GM21515 (cell line): ENCODE data around the gene KRT86.
"Not testable (repeated sequence)": the region's sequence is repeated elsewhere in the genome, so short reads cannot be mapped to it uniquely, and the experiment has no call there.

Experiments used
- ATAC-seq: cut with Tn5 transposase; IDR thresholded peaks from one replicate; pipeline ENCODE4 v1.9.1; 2021; ENCODE audit not compliant: unreplicated experiment

The KRT86 gene

DNA sequence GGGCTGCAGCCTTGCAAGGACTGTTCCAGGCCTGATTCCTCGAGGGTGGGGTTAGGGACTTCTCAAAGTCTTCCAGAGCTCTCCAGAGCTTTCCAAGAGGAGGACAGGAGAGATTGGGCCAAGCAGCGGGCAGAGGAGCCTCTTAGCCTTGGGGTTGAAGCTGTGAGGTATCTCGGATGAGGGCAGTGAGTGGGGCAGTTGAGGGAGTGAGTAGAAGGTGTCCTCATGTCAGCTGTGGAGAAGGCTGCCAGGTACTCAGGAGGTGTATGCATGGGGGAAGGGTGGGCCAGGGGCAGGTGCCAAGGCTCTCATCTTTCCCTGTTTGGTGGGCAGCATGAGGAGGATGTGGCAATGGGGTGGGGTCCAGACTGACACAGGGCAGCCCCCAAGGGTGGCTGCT, 39.0 kb downstream of the KRT86 start:
- no peak for ATAC-seq

GRCh38 chr12:52313926-52314325, 39.5 kb downstream of the KRT86 start:
- ATAC-seq = no peak

DNA sequence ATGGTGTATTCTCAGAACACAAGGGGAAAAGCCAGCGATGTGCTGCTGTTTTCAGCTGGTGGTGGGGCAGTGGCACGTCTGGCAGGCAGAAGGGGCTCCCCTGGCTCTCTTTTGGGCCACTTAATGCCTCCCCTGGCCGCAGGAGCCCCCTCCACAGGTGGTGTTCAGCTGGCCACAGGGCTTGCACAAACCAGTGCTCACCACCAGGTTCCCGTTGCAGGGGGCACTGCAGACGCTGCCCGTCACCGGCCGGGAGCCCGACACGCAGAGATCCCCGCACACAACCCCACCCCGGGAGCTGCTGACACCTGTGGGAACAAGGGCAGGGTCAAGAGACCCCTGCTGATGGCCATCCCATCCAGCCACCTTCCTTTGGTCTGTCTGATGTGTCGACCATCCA, 40.1 kb downstream of the KRT86 start:
- ATAC-seq = no peak

DNA sequence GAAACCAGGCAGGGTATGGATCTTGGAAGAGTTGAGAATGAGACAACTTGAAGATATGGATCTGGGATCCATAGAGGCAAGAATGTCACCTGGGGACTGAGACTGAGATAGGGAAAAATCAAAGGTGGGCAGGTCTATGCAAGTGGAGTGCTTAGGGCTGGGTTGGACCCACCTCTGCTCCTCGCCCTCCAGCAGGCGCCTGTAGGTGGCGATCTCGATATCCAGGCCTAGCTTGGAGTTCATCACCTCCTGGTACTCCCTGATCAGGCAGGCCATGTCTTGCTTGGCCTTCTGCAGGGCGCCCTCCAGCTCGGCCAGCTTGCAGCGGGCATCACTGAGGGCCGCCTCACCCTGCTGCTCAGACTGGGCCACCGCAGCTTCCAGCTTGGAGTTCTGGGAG, 41.3 kb downstream of the KRT86 start:
- not testable (repeated sequence) for ATAC-seq

- no peak for ATAC-seq
These were observed 41.8 kb downstream of the KRT86 start for GRCh38 chr12:52316290-52316689.

- ATAC-seq = no peak
These were observed 42.3 kb downstream of the KRT86 start for GRCh38 chr12:52316701-52317100.

DNA sequence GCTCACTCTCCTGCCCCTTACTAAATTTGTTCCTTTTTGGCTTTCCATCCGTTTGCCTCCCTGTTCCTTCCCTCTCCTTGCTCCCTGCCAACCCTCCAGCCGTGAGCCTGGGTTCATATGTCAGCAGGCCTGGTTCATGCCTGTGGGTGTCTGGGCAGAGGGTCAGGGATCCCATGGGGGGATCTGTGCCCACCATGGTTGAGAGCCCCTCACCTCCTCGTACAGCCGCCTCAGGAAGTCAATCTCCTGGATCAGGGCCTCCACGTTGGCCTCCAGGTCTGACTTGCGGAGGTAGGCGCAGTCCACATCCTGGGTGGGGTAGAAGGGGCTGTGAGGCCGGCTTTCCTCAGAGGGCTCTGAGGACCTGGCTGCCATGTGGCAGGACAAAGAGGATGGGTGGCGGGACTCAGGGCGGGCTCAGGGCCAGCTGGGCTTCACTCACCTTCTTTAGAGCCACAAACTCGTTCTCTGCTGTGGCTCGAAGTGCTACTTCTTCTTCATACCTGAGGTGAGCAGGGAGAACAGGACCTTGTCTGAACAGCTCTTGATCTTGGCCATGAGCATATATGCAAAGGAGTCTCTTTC, 43.1 kb downstream of the KRT86 start:
- ATAC-seq = no peak

- no peak for ATAC-seq
These were observed 44.0 kb downstream of the KRT86 start for GRCh38 chr12:52318241-52318990.

- ATAC-seq = no peak
These were observed 44.7 kb downstream of the KRT86 start for GRCh38 chr12:52319097-52319496.

DNA sequence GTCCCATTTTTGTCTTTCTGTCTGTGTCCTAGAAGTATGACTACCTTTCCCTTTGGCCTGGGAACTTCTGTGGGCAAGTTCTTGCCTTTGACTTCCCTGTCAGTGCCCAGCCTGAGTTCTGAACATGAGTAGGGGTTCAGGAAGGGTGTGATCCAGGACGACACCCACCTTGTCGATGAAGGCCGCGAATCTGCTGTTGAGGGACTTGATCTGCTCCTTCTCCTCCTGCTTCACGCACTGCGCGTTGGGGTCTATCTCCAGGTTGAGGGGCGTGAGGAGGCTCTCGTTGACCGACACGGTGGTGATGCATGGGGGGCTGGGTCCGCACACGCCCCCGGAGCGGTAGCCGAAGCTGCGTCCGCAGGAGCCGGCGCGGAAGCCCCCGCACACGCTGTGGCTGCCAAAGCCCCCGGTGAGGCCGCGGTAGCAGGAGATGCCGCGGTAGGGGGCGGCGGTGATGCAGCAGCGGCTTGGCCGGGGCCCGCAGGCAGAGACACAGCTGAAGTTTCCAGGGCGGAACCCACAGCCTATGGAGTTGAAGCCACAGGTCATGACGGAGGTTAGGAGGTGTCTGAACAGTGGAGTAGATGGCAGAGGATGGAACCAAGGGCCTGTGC, 46.4 kb downstream of the KRT86 start, which contains the start of gene KRT83:
KRT83 (minus strand) TSS at position 615 of the 617 bp plus-strand sequence; CDS start at position 552, 63 bp downstream.
- ATAC-seq = no peak

DNA sequence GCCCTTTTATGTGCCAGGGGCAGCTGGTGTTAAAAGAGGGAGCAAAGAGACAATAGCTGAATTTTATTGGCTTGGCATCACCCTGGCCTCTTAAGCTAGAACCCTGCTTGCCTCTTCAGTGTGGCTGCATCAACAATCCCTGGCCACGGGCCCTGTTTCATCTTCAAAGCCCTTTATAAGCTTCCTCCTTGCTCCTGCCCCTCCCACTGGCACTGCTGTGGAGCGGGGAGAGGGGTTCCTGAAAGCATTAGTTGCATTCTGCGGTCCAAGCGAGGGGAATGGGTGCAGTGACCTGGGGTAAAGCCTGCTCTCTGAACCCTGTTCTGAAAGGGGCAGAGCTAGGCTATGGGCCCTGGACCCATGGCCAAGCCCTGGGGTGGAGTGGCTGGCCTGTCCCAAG, 47.0 kb downstream of the KRT86 start:
- no peak for ATAC-seq

DNA sequence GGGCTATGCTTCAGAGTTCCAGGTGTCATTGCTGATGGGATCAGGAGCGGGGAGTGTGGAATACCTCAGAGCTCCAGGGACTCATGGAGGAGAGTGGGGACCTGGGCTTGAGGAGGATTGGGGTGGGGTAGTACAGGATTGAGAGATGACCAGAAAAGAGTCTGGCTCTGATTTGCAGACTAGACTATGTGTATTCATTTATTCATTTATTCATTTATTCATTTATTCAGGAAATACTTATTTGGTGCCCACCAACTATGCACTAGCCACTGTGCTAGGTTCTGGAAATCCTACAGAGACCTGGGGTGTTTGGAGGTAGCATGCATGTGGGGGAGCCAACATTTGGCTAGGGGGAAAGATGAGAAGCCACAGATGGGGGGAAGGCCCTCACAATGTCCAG, 47.6 kb downstream of the KRT86 start:
- ATAC-seq = no peak

GRCh38 chr12:52323001-52323400, 48.6 kb downstream of the KRT86 start:
- ATAC-seq = no peak

DNA sequence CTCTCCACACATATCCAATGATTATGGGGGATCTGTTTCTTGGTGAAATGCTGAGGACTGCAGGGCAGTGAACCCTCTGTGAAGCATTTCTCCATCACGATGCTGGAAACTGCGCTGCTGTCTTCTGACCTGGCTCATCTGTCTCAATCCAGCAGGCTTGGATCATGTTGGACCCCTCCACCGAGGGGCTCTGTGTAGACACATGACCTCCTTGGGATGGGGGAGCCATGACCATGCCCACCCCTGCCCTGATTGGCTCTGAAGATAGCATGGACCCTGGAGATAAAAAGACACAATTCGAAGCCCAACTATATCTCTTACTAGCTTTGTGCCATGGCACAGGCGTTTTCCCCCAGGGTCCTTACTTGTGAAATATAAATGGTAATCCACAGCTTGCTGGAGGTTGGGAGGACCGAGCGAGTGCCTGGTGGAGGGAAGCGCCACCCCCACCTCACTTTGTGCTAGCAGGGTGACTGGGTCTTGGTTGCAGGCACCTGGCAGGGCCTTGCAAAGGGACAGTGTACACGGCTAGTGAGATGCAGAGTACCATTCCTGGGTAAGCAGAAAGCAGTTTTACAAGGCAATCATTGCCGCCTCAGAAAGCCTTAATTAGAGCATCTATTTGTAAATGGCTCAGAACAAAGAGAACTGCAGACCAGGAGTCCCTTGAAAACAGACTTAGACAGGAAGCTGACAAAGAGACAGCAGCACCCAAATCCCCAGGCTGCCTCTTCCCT, 49.1 kb downstream of the KRT86 start:
- no peak for ATAC-seq

- no peak for ATAC-seq
These were observed 49.7 kb downstream of the KRT86 start for GRCh38 chr12:52324153-52324444.

- peak; percentile 76 for ATAC-seq
These were observed 52.8 kb downstream of the KRT86 start for GRCh38 chr12:52327052-52327829.

DNA sequence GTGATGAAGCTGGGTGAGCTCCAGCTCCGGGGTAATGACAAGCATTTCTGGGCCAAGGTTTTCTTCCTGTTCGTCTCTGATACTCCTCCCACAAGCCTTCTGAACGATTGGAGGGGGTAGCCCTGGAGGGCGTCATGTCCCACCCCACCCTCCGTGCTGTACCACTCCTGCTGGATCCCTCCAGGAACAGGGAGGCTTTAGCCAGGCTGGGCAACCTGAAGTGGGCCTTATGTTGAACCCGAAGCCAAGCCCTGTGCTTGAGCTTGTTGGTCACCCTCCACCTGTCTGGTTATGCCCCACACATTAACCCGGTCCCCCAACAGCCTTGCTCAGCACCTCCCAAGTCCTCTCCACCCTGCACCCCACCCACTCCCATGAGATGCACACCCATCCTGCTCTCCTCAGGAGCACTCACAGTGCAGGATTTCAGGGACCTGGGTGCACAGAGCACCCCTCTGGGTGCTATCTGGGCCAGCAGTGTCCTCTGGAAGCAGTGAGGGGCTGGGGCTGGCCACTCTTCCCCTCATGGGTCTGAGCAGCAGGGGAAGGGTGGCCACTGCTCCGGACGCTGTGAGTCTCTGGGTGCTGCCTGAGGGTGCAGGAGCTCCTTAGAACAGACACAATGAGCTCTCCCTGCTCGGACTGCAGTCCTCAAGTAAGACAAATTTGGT, 53.5 kb downstream of the KRT86 start:
- ATAC-seq = no peak

DNA sequence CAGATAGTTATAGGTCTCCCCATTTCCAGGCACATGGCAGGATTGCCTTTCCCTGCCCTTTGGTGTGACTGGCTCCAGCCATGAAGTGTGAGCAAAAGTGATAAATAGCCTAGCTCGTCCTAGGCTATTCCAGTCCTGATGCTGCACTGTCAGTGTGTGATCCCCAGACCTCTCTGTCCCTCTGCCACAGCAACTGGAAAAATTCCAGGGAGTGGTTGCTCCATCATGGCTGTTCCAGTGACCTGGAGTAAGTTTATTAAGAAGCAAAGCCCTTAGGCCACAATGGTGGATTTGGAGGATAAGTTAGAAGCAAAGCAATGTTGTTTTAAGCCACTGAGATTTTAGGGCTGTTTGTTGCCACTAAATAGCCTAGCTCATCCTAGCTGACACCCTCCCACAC, 56.6 kb downstream of the KRT86 start:
- no peak for ATAC-seq

- no peak for ATAC-seq
These were observed 57.4 kb downstream of the KRT86 start for GRCh38 chr12:52331833-52332232.

DNA sequence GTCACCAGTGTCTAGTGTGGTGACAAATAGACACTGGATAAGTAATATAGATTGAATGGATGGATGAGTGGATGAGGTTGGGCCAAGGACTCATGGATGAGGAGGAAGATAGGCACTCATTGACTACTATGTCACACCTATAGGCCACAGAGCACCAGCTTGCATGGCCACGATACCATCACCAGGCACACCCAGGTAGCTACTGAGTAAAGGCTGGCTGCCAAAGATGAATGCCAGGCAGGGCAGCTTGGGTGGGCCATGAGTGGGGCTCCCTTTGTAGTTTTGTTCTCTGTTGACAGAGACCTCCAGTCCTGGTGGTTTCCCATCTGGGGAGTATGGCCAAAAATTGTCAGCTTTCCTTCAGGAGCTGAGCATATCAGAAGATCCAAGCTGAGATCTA, 57.9 kb downstream of the KRT86 start:
- no peak for ATAC-seq

GRCh38 chr12:52333321-52333720, 58.9 kb downstream of the KRT86 start:
- ATAC-seq = no peak
